NCI-H2081 treated with DMSO at 0.1 percent for 48 hours (cell line): ENCODE measurements around the gene TUBB6.

ENCODE experiments used
- DNase-seq: peaks from one replicate; lab custom pipeline; 2025; lab: John Stamatoyannopoulos, UW

Gene TUBB6

DNA sequence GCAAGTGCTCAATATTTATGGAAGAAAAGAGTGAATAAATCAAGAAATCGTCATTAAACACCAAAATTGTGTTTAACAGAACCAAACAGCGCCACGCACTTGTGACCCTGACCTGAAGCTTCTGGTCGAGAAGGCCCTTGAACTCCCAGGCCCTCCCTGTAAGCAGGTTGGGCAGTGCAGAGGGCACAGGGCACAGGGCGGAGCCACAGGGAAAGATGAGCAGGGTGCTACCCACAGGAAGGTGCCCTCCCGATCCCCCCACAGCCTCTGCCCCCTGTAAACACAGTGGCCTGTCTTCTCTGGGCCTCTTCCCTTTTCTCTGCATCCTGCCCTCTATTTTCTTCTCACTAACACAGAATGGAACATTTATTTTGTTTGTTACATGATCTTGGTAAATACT lies 16.9 kb upstream of the TUBB6 start:
- DNase-seq, result no peak

DNA sequence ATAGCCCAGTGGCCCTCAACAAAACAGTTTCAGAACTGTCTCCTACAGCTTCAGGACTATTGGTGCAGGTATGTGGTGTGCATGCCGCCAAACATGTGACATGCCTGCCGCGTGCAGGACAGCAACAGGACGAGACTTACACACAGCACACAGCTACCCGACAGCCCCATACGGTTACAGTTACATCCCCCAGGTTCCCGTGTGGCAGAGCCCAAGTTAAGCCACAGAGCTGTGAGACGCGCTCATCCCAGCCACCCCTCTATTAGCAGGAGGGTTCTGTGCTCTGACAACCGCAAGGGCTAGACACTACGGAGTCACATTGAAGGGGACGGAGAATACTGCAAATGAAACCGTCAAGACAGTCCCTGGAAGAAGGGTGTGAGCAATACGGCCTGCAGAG lies 16.4 kb upstream of the TUBB6 start:
- DNase-seq, result no peak

DNA sequence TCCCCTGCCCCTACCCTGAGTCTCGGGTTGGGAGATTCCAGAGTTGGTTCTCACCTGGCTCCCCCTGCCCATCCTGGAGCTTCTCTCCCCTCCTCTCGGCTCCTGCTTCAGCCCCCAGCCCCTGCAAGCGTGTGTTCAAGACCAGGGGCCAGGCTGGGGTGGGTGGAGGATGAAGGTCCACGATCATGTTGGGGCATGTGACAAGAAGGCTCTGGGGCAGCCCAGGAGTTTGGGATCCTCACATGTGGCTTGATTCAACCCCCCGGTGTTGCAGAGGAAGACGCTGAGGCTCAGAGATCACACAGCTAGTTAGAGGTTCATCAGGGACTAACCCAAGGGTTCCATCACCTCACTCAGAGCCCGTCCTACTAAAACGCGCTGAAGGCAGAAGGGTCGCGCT lies 14.2 kb upstream of the TUBB6 start:
- no peak for DNase-seq

DNA sequence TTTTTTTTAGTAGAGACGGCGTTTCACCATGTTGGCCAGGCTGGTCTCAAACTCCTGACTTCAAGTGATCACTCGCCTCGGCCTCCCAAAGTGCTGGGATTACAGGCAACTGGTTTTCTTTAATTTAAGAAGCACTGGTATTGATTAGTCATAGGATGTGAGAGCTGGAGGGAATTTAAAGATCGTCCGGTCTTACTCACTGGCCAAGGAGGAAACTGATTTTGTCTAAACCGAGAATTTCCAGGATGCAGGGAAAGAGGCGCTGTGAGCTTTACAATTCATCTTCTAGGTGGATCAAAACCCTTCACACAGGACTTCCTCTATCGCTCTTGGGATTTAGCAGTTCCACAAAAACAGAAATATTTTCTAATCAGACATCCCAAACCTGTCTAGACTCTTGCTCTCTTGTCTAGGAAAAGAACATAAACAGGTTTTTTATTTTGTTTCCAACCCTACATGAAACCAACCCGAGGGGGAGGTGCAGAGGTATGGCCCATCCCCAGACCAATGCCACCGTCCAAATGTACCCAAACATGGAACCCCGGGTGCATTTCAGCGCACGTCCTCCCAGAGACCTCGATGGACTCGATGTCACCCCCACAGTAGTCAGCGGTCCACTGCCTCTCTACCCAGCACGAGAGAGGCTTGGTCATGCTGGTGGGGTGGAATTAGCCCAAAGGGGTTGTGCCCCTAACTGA lies 12.5 kb upstream of the TUBB6 start:
- DNase-seq, result no peak

DNA sequence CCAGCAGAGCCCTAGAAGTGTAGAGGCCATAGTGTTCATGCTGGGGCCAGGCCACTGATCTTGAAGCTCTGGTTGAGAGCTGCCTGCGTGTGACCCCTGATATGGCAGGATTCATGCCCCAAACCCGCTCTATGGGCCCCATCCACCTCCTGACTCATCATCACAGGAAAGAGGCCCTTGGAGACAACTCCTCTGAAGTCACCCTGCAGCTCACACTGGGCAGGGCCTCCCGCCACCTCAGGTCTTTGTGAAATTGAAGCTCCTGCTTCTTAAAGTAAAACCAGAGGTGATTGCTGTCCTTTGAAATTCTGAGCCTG lies 12.0 kb upstream of the TUBB6 start:
- no peak for DNase-seq

DNA sequence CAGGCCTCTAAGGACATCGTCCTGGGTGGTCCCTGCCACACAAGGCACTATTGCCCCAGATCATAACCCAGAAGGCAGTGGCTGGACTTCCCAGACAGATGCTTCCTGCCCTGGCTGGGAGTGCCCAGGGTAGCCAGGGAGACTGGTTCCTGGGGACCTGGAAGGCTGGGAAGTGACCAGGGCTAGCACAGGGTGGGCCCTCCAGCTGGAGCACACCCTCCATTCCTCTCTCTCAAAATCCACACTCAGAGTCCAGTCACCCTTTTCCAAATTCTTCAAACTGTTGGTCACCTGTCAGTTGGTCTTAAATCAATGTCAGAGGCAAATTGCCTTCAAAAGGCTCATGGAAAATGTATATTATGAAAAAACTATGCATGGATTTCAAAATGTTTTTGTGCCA lies 11.6 kb upstream of the TUBB6 start:
- DNase-seq, result no peak

DNA sequence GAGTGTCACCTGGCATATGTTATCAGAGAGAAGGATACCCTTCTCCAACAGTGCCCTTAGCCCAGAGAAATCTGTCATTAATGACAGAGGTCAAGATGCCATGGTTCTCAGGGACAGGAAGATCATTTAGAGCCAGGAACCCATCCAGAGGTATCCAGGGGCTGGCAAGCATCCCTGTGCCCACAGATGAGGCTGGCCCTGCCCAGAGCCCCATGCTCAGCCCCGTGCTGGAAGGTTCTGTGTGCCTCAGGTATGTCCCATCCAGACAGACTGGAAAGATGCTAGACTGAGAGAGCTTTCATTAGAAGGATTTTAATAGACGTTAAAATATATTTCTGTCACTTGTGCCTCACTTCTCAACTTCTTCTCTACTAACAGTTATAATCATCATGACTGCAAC lies 8.2 kb upstream of the TUBB6 start:
- no peak for DNase-seq

DNA sequence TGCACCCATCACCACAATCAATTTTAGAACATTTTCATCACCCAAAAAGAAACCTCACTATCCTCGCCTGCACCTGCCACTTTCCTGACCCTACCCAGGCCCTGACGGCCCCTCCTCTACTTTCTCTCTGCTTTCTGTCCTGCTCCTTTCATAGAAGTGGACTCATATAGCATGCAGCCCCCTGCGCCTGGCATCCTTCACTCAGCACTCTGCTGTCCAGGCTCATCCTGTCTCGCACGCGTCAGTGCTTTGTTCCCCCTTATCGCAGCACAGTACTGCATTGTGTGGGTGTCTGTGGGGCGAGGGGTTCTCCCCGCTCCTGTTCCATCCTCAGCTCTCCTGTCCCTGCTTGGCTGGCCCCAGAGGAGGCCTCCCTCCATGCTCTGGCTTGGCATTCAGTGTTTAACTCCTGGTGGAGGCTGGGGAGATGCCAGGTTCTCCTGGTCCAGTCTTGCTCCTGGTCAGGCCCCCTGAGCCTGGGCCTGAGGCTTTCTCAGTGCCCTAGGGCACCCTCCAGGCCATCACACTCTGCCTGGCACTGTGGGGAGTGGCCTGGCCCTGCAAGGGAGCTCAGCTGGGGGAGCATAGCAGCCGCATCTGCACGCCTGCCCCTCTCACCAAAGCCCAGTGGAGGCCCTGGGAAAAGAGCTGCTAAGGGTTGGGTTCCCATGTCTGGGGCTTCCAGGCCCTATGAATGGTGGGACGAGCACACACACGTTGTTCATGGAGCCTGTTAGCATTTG lies 6.6 kb upstream of the TUBB6 start:
- DNase-seq, result no peak

DNA sequence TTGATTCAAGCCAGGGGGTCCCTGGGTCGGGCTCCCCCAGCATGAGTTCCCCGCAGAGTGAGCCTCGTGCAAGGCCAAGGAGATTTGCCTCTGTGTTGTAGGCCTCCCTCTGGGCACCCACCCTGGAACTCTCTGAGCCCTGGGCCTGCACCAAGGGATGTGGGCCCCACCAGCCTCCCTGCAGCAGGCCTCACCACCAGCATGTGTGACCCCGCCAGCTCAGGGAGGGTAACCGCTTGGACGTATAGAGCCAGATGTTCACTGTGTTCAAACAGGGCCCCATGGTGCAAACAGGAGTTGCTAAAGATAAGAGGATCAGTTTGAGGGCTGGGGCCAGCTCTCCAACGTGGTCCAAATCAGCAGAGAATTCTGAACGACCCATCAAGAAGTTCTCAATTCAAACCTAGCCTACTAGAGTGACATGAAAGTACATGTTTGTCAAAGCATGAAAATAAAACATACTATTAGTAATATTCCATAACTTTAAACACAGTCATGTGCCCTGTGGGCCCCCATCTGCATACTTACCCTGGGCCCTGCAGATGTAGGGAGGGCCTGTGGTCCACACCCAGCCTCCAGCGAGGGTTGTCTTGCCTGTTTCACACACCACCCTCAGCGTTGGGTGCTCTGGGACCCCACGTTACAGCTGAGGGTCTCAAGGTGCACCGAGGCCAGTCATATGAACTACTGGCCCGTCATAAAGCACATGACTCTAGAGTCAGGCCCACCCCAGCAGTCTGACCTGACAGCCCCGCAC lies 5.5 kb upstream of the TUBB6 start:
- DNase-seq, result no peak

DNA sequence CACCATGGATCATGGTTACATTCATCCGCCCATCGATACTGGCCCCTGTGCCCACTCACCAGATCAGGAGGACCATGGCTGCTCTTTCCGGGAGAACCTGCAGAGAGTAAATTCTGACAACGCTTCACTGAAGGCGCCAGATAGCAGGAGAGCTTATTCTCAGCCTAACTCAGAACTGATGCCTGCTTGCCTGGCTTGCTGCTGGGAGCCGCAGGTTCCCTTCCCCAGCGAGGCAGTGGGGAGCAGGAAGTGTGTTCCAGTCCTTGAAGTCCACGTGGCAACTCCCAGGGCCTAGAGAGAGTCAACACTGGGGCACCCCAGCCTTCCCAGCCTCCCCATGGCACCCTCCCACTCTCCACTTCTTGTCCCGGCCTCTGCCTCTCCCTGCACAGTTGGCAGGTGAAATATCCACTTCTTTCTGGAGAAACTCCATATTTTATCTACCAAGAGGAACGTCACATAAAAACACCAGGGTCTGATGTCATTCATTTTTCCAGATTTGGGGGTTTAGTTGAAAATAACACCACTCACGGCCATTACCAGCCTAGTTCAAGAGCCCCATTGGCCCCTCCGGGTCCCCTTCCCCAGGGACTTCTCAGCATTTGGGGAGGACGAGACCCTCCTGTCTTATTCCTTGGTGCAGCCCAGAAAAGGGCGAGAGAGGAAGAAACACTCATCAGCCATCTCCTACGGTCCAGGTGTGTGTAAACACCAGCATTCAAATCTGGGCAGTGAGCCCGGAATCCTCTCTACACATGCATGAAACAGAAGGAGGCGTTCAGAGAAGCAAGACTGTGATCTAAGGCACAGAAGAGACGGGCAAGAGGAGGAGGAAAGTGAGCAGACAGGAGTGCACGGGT lies 3.5 kb upstream of the TUBB6 start:
- no peak for DNase-seq

DNA sequence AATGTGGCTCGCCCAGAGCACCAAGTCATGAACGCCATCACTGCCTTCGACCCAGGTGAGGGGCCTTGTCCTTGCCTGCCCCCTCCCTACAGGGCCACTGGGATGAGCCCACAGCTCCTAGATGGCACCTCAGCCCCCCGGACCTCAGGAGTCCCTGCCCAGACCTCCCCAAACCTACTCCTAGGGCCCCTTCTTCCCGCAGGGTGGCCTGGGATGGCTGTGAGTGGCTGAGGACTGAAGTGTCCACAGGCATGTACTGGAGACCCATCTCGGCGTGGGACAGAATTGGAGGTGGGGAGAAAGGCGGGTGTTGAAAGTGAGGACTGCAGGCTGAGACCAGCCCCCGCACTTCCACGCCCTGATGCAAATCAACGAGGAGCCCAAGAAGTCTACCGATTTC lies 2.8 kb upstream of the TUBB6 start:
- DNase-seq, result no peak

DNA sequence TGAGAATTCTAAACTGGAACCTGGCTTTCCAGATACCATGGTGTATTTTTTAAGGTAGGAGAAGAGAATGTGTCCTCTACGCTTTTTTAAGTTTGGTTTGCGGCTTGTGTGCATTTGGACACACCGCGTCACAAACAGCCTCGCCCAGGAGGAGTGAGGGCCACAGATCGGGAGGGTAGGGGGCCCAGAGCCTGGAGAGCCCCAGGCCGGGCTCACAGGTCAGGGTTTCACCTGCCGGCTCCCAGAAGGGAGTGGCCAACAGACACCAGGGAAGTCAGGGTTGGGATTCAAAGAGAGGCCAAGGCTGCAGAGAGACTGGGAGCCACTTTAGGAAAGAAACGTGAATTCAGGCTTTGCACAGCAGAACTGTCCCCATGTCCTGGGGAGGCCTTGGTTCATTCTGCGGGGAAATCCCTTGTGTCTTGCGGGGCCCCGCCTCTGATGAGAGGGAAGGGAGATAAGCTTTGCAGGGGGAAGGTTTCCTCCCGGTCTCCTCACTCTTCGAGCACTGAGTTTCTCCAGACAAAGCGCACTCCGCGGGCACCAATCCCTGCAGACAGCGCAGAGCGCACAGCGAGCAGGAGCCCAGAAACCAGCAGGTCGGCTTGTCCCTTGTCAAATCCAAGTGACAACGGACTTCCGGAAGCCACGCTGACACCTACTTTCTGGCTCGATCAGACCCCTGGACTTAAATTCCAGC lies 2.0 kb upstream of the TUBB6 start:
- no peak for DNase-seq

DNA sequence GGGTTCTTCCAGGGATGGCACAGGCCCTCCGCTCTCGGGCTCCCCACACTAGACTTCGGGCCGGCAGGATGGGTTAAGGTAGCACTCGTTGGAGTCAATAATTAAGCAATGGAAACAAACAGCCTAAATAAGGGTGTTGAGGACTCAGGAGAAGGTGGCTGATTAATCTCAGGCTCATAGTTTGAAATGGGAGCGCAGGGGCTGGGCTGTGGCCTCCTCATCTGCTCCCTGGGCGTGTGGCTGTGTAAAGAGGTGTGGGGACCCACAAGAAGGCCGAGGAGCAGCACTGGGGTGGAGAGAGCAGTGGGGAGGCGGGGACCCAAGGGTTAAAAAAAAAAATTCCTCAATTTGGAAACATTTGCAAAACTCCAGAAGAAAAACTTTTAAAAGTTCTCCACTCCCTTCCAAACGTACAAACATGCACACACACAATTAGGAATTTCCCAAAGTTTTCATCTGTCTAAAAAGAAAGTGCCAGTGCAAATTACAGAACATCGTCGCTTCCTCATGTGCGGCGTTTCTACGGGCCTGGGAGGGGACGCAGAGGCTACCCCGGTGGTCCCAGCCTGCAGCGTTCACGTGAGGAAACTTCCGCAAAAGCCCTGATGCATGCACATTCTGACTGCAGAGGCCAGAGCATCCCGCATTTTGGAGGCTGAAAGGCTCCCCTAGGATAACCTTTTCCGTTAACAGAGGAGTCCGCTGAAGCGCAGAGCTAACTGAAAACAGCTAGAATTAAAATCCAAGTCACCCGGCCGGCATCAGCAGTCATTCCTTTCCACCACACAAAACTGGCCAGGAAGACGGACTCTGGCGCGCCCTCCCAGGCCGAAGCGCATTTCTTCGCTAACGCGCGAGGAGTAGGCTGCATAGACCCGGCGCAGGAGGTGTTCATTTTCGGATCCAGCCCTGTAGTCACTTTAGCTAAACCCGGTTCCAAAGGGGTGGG lies 1.0 kb upstream of the TUBB6 start:
- no peak for DNase-seq

DNA sequence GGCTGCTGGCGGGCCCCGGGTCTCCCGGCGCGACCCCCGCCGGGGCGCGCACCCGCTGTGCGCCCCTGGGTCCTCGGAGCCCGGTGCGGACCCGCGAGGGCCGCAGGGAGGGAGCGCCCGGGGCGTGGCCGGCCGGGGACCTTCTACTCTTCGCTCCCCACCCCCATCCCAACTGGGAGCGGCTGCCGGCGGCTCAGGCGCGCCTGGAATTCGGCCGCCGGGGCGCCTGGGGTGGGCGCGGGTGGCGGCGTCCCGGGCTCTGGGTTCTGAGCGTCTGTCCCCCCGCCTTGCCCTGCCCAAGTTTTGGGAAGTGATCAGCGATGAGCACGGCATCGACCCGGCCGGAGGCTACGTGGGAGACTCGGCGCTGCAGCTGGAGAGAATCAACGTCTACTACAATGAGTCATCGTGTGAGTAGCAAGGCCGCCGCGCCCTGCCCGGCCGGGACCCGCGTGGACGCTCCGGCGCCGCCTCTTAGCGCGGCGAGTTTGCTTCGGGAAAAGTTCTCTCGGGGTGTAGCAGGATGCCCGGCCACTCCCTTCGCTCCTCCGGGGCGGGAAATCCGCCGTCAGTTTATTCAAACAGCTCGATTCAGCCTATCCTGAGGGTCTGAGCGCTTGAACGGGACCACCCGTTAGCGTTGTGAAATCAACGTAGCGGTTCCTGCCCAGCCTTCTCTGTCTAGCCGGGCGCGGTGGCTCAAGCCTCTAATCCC lies 502 bp downstream of the TUBB6 start:
- DNase-seq, result no peak

DNA sequence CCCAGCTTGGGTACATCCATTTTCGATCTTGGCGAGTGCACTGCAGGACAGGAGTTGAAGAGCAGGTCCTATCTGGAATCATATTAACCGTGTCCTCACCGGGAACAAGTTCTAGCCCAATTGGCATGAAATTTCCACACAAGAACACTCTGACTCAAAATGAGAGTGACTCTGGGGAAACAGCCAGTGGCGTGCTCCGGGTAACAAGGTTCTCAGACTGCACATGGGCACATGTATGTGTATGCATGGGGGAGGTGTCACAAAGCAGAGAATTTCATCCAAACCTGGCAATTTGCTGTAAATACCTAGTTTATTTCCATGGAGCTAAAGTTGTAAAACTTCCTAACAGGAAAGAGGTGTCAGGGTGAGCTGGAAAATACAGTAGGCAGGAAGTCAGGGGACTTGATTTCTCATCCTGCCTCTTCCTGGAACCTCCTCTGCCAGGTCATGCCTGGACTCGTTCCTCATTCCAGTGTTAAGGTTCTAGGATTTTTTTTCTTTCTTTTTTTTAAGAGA lies 1.7 kb downstream of the TUBB6 start:
- DNase-seq, result no peak

DNA sequence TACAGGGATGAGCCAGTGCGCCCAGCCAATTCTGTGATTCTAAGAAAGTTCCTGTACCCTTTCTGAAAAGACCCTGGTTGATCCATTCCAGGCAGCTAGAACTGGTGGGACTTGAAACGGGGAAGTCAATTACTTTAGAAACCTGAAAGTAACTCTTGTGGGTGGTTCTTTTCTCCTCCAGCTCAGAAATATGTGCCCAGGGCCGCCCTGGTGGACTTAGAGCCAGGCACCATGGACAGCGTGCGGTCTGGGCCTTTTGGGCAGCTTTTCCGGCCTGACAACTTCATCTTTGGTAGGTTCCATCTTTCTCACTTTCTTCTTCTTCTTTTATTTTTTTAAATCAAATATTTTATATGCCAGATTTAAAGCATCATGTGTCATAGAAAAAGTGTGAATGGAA lies 2.7 kb downstream of the TUBB6 start:
- no peak for DNase-seq

DNA sequence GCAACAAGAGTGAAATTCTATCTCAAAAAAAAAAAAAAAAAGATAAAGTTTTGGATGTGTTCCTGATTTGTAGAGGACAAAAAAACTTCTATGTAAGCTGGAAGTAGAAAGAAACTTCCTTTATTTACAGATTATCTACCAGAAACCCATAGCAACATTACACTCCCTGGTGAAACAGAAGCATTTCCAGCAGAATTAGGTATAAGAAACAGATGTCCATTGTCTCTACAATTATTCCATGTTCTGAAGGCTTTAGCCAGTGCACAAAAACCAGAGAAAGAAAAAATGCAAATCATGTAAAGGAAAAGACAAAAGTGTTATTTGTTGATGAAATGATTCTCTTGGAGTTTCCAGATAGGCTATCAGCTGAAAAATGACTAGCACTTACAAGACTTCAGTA lies 4.9 kb downstream of the TUBB6 start:
- no peak for DNase-seq

DNA sequence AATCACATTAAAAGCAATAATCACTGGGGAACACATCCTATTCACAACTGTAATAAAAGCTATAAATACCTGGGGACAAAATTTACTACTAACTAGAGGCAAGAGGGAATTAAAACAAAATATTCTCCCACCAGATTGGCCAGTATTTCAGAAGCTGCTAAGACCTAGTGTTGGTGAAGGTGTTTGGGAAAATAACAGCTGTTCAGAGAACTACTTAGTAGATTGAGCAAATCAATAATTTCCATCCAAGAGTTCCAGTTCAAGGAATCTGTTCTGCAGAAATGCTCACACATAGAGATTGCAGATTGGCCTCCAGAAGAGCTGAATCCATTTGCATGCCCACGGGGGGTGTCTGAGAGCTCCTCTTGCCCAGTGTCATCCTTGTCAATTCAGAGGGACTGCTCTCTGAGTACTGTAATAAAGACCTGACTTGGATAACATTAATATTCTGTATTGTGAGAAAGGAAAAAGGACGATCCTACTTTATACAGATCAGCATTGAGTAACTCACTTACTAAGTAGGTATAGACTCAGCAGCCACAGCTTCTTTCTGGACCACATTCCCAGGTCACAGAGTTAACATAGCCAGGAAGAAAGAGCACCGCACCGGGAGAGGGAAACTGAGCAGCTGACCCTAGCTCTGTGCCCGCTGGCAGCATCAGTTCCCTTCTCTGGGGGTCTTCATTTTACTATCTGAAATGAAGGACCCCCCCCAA lies 5.6 kb downstream of the TUBB6 start:
- no peak for DNase-seq
